HepG2 (cell line): ENCODE data around the gene PPP1R13B. TPM values are rescaled to one million over a fixed set of nuclear protein-coding genes. Genes with fewer than 3 reads are reported as not detected.

ENCODE experiments used
- CC2D1A ChIP-seq: sonication (generic); formaldehyde crosslinking; IDR thresholded peaks from 2 replicates; pipeline ENCODE4 v1.8.1; 2023; ENCODE audit warnings: mild to moderate bottlenecking, missing genetic modification reagents
- CREM ChIP-seq, 2 experiments: sonication (generic) in 1 of 2; formaldehyde crosslinking in 1 of 2; IDR thresholded peaks; 2 replicates each; pipeline versions ENCODE4 v1.4.0 to v1.6.1; 2016 to 2020; ENCODE audit warnings: antibody characterized with exemption in 1 of 2, mild to moderate bottlenecking in 1 of 2, missing genetic modification reagents in 1 of 2
- ELF1 ChIP-seq: sonication (generic); formaldehyde crosslinking; IDR thresholded peaks from 2 replicates; pipeline ENCODE4 v1.4.0; 2020; ENCODE audit warnings: missing genetic modification reagents
- FOXC1 ChIP-seq: sonication (generic); formaldehyde crosslinking; IDR thresholded peaks from 2 replicates; pipeline ENCODE4 v1.8.0; 2022; ENCODE audit warnings: mild to moderate bottlenecking, missing genetic modification reagents, borderline replicate concordance
- GFI1 ChIP-seq: sonication (generic); formaldehyde crosslinking; IDR thresholded peaks from 2 replicates; pipeline ENCODE4 v1.5.0; 2020; ENCODE audit warnings: missing genetic modification reagents, mild to moderate bottlenecking, borderline replicate concordance
- KDM5B ChIP-seq: sonication (generic); formaldehyde crosslinking; IDR thresholded peaks from 2 replicates; pipeline ENCODE4 v1.4.0; 2020; ENCODE audit warnings: missing genetic modification reagents, mild to moderate bottlenecking, borderline replicate concordance
- LBX2 ChIP-seq: sonication (generic); formaldehyde crosslinking; IDR thresholded peaks from 2 replicates; pipeline ENCODE4 v1.5.0; 2020; ENCODE audit warnings: missing genetic modification reagents, mild to moderate bottlenecking, borderline replicate concordance
- NFYB ChIP-seq: sonication (generic); formaldehyde crosslinking; IDR thresholded peaks from 2 replicates; pipeline ENCODE4 v1.4.0; 2020; ENCODE audit warnings: missing genetic modification reagents
- RBFOX2 ChIP-seq: fragments of 200-400 bp; formaldehyde crosslinking; IDR thresholded peaks from 2 replicates; pipeline ENCODE4 v1.6.1; 2017; ENCODE audit warnings: low read depth, mild to moderate bottlenecking, low read length
- SIN3B ChIP-seq: fragments of 150-350 bp; IDR thresholded peaks from 2 replicates; pipeline ENCODE4 v1.6.1; 2014; ENCODE audit warnings: low read length
- SKI ChIP-seq: fragments of 450-650 bp; IDR thresholded peaks from one replicate; pipeline ENCODE4 v1.6.1; 2018; ENCODE audit warnings: mild to moderate bottlenecking; ENCODE audit not compliant: partially characterized antibody
- ZNF251 ChIP-seq: sonication (generic); formaldehyde crosslinking; IDR thresholded peaks from 2 replicates; pipeline ENCODE4 v1.9.0; 2021; ENCODE audit warnings: mild to moderate bottlenecking, missing genetic modification reagents
- ZNF335 ChIP-seq: sonication (generic); formaldehyde crosslinking; IDR thresholded peaks from 2 replicates; pipeline ENCODE4 v1.4.0; 2020; ENCODE audit warnings: missing genetic modification reagents
- ZNF343 ChIP-seq: sonication (generic); formaldehyde crosslinking; IDR thresholded peaks from 2 replicates; pipeline ENCODE4 v1.4.0; 2020; ENCODE audit warnings: mild to moderate bottlenecking, missing genetic modification reagents
- ZNF605 ChIP-seq: sonication (generic); formaldehyde crosslinking; IDR thresholded peaks from 2 replicates; pipeline ENCODE4 v1.8.0; 2022; ENCODE audit warnings: mild to moderate bottlenecking, missing genetic modification reagents
- ZNF619 ChIP-seq: sonication (generic); formaldehyde crosslinking; IDR thresholded peaks from 2 replicates; pipeline ENCODE4 v1.4.0; 2020; ENCODE audit warnings: mild to moderate bottlenecking, missing genetic modification reagents
- ZNF710 ChIP-seq: sonication (generic); formaldehyde crosslinking; IDR thresholded peaks from 2 replicates; pipeline ENCODE4 v1.5.0; 2020; ENCODE audit warnings: mild to moderate bottlenecking, missing genetic modification reagents, borderline replicate concordance
- polyA plus RNA-seq, 8 experiments: library from polyadenylated mRNA; depleted of rRNA in 3 of 8; stranded (reverse) in 7 of 8; unstranded in 1 of 8; fragments of >200 nt; fragmentation: Illumina TruSeq in 4 of 8; extraction: Trizol in 4 of 8; gene quantifications; 2 replicates each; pipeline versions ENCODE4 v1.2.1 to v1.2.3, GENCODE V29; 2011 to 2016; ENCODE audit warnings: low read depth in 4 of 8, missing spikeins in 1 of 8, mixed read lengths in 1 of 8; ENCODE audit not compliant: insufficient read depth in 1 of 8
- total RNA-seq, 5 experiments: library from RNA; depleted of rRNA; stranded (reverse); fragments of >200 nt; fragmentation: Illumina TruSeq; extraction: Trizol; gene quantifications; 2 replicates each; pipeline ENCODE4 v1.2.3, GENCODE V29; 2016; ENCODE audit warnings: low read depth in 1 of 5
- TF ChIP-seq, protein P1 (sequence below): sonication (generic); formaldehyde crosslinking; IDR thresholded peaks from 2 replicates; pipeline ENCODE4 v1.4.0; 2020; ENCODE audit warnings: missing genetic modification reagents, borderline replicate concordance
- TF ChIP-seq, protein P2 (sequence below): sonication (generic); formaldehyde crosslinking; IDR thresholded peaks from 2 replicates; pipeline ENCODE4 v1.4.0; 2020; ENCODE audit warnings: mild to moderate bottlenecking, missing genetic modification reagents

Gene PPP1R13B
- total and polyA plus RNA-seq, 2 of the 13 experiments (the other 11 are each of a cell fraction or from before 2014, with no cell fraction given), result 4.6 to 9.4 TPM

- TF ChIP-seq FOXC1, result 0 out of 2 replicates have a peak, but pooled peaks have one; percentile 63
- TF ChIP-seq NFYB, result no peak; the same call in 1 of the 2 replicates
- peak; percentile 69 for TF ChIP-seq SKI
- TF ChIP-seq ZNF710 (CRISPR knock-in tag), result no peak
- peak; percentile 53; the same call in 1 of the 2 replicates for TF ChIP-seq ZNF619
- TF ChIP-seq ZNF605 (CRISPR knock-in tag), result peak; percentile 57; the same call in 1 of the 2 replicates
- peak; percentile 72; the same call in 1 of the 2 replicates for TF ChIP-seq KDM5B
- TF ChIP-seq LBX2, result no peak
- TF ChIP-seq SIN3B, result no peak
- TF ChIP-seq CREM (IDR thresholded peaks at IDR 0.05), result peak; percentile 60; the same call in 1 of the 2 replicates
- TF ChIP-seq CREM (CRISPR knock-in tag; IDR thresholded peaks at IDR 0.05), result no peak
- TF ChIP-seq RBFOX2, result peak; percentile 82
- 0 out of 2 replicates have a peak, but pooled peaks have one; percentile 45 for TF ChIP-seq ZNF335
- TF ChIP-seq ZNF343 (CRISPR knock-in tag), result peak; percentile 94; the same call in 1 of the 2 replicates
- TF ChIP-seq CC2D1A, result no peak
- no peak; the same call in 1 of the 2 replicates for TF ChIP-seq ZNF251
- TF ChIP-seq ELF1 (CRISPR knock-in tag), result peak; percentile 63
- TF ChIP-seq, protein P1, sequence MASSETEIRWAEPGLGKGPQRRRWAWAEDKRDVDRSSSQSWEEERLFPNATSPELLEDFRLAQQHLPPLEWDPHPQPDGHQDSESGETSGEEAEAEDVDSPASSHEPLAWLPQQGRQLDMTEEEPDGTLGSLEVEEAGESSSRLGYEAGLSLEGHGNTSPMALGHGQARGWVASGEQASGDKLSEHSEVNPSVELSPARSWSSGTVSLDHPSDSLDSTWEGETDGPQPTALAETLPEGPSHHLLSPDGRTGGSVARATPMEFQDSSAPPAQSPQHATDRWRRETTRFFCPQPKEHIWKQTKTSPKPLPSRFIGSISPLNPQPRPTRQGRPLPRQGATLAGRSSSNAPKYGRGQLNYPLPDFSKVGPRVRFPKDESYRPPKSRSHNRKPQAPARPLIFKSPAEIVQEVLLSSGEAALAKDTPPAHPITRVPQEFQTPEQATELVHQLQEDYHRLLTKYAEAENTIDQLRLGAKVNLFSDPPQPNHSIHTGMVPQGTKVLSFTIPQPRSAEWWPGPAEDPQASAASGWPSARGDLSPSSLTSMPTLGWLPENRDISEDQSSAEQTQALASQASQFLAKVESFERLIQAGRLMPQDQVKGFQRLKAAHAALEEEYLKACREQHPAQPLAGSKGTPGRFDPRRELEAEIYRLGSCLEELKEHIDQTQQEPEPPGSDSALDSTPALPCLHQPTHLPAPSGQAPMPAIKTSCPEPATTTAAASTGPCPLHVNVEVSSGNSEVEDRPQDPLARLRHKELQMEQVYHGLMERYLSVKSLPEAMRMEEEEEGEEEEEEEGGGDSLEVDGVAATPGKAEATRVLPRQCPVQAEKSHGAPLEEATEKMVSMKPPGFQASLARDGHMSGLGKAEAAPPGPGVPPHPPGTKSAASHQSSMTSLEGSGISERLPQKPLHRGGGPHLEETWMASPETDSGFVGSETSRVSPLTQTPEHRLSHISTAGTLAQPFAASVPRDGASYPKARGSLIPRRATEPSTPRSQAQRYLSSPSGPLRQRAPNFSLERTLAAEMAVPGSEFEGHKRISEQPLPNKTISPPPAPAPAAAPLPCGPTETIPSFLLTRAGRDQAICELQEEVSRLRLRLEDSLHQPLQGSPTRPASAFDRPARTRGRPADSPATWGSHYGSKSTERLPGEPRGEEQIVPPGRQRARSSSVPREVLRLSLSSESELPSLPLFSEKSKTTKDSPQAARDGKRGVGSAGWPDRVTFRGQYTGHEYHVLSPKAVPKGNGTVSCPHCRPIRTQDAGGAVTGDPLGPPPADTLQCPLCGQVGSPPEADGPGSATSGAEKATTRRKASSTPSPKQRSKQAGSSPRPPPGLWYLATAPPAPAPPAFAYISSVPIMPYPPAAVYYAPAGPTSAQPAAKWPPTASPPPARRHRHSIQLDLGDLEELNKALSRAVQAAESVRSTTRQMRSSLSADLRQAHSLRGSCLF, result no peak
- peak; percentile 44; the same call in 1 of the 2 replicates for TF ChIP-seq GFI1 (CRISPR knock-in tag)
- TF ChIP-seq, protein P2, sequence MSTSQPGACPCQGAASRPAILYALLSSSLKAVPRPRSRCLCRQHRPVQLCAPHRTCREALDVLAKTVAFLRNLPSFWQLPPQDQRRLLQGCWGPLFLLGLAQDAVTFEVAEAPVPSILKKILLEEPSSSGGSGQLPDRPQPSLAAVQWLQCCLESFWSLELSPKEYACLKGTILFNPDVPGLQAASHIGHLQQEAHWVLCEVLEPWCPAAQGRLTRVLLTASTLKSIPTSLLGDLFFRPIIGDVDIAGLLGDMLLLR (CRISPR knock-in tag), result peak; percentile 18; the same call in 1 of the 2 replicates
Observed at GRCh38 chr14:103879570-103880347, 32.4 kb upstream of the PPP1R13B start (continued).
